GM21423 (cell line): ENCODE results near the gene AGRP.

Source experiments
- ATAC-seq: cut with Tn5 transposase; IDR thresholded peaks from one replicate; pipeline ENCODE4 v1.9.1; 2021; ENCODE audit warnings: mild to moderate bottlenecking, moderate library complexity; ENCODE audit not compliant: unreplicated experiment

Gene AGRP

GRCh38 chr16:67463691-67464090 is 19.7 kb downstream of the AGRP start:
- ATAC-seq, result no peak

- no peak for ATAC-seq
Observed at GRCh38 chr16:67463059-67463458, 20.3 kb downstream of the AGRP start.

- no peak for ATAC-seq
Observed at GRCh38 chr16:67462279-67462655, 21.1 kb downstream of the AGRP start.

- ATAC-seq, result no peak
Observed at GRCh38 chr16:67461600-67462278, 21.6 kb downstream of the AGRP start.

GRCh38 chr16:67460961-67461360 is 22.4 kb downstream of the AGRP start:
- no peak for ATAC-seq

- ATAC-seq, result no peak
Observed at GRCh38 chr16:67460168-67460567, 23.2 kb downstream of the AGRP start.

GRCh38 chr16:67459861-67460150 is 23.5 kb downstream of the AGRP start:
- ATAC-seq, result no peak

- no peak for ATAC-seq
Observed at GRCh38 chr16:67459066-67459860, 24.1 kb downstream of the AGRP start.

GRCh38 chr16:67458121-67458641 is 25.2 kb downstream of the AGRP start:
- no peak for ATAC-seq

- no peak for ATAC-seq
Observed at GRCh38 chr16:67457611-67458010, 25.7 kb downstream of the AGRP start.

GRCh38 chr16:67456391-67457081 is 26.8 kb downstream of the AGRP start:
- ATAC-seq, result no peak

- ATAC-seq, result no peak
Observed at GRCh38 chr16:67454852-67455251, 28.5 kb downstream of the AGRP start.

- ATAC-seq, result no peak
Observed at GRCh38 chr16:67454104-67454503, 29.2 kb downstream of the AGRP start.

GRCh38 chr16:67451704-67452435 is 31.5 kb downstream of the AGRP start:
- ATAC-seq, result no peak

GRCh38 chr16:67451061-67451703 is 32.2 kb downstream of the AGRP start:
- no peak for ATAC-seq

GRCh38 chr16:67449739-67450138 is 33.6 kb downstream of the AGRP start:
- ATAC-seq, result no peak

GRCh38 chr16:67449336-67449735 is 34.0 kb downstream of the AGRP start:
- no peak for ATAC-seq

GRCh38 chr16:67448580-67448979 is 34.8 kb downstream of the AGRP start:
- ATAC-seq, result no peak

- no peak for ATAC-seq
Observed at GRCh38 chr16:67447508-67448076, 35.8 kb downstream of the AGRP start.

GRCh38 chr16:67446968-67447507 is 36.3 kb downstream of the AGRP start:
- ATAC-seq, result no peak
